IMR-90 (cell line): Measurements from ENCODE around the gene CPSF2. TPM values are rescaled to one million over a fixed set of nuclear protein-coding genes. Genes with fewer than 3 reads are reported as not detected.

Experiments used
- ATAC-seq: fragments of 200-7000 bp; cut with Tn5 transposase; 2 replicates; pipeline ENCODE4 v1.9.1; 2020; ENCODE audit warnings: low read depth, mild to moderate bottlenecking, moderate library complexity
- BruUV-seq: library from RNA; stranded (reverse); fragments of 400-500 nt; replicated peaks from 2 replicates; lab custom pipeline; 2021; lab: Mats Ljungman, UMichigan
- CTCF ChIA-PET: fragments of 300-600 bp; formaldehyde crosslinking; extraction: SDS; loops from one replicate; lab custom pipeline; 2021; ENCODE audit warnings: antibody characterized with exemption; lab: Yijun Ruan, JAX
- POLR2A ChIA-PET: fragments of 300-600 bp; sonication (Branson Sonifier 250); formaldehyde crosslinking; loops from one replicate; lab custom pipeline; 2022; ENCODE audit warnings: antibody characterized with exemption; ENCODE audit not compliant: unreplicated experiment; lab: Charles Lee
- DNase-seq: peaks from one replicate; pipeline ENCODE4 v3.0.0; 2013
- H2AFZ ChIP-seq: replicated peaks from 2 replicates; pipeline ENCODE3; 2013; ENCODE audit warnings: low read length, mild to moderate bottlenecking; ENCODE audit not compliant: poor library complexity
- H2AK5ac ChIP-seq: 2 replicates; pipeline ENCODE4 v1.6.1; 2013; ENCODE audit warnings: low read depth, low read length, inconsistent platforms
- H2AK9ac ChIP-seq: replicated peaks from 2 replicates; pipeline ENCODE3; 2013; ENCODE audit warnings: mild to moderate bottlenecking, low read depth, low read length, moderate library complexity; ENCODE audit not compliant: poor library complexity
- H2BK120ac ChIP-seq: 2 replicates; pipeline ENCODE4 v1.6.1; 2013; ENCODE audit warnings: low read depth, low read length, inconsistent platforms
- H2BK15ac ChIP-seq: 3 replicates; pipeline ENCODE4 v1.6.1; 2013; ENCODE audit warnings: low read depth, low read length, inconsistent platforms
- H2BK20ac ChIP-seq: 2 replicates; pipeline ENCODE4 v1.6.1; 2013; ENCODE audit warnings: low read depth, mild to moderate bottlenecking, inconsistent platforms, low read length, moderate library complexity
- H2BK5ac ChIP-seq: 2 replicates; pipeline ENCODE4 v1.6.1; 2013; ENCODE audit warnings: mild to moderate bottlenecking, low read depth, low read length, inconsistent platforms; ENCODE audit not compliant: poor library complexity, severe bottlenecking
- H3K14ac ChIP-seq: replicated peaks from 2 replicates; pipeline ENCODE4 v1.6.1; 2013; ENCODE audit warnings: low read depth, low read length, inconsistent platforms
- H3K18ac ChIP-seq: 2 replicates; pipeline ENCODE4 v1.6.1; 2013; ENCODE audit warnings: low read depth, low read length, control low read depth
- H3K23ac ChIP-seq: 2 replicates; pipeline ENCODE4 v1.6.1; 2013; ENCODE audit warnings: low read depth, low read length, inconsistent platforms
- H3K27ac ChIP-seq: 2 replicates; pipeline ENCODE4 v1.5.1; 2013; ENCODE audit warnings: mild to moderate bottlenecking, control low read depth, low read length; ENCODE audit not compliant: insufficient read depth
- H3K27me3 ChIP-seq: 2 replicates; pipeline ENCODE4 v1.6.1; 2013; ENCODE audit warnings: low read length; ENCODE audit not compliant: control insufficient read depth, insufficient read depth
- H3K36me3 ChIP-seq: 2 replicates; pipeline ENCODE4 v1.6.1; 2013; ENCODE audit warnings: low read length, mixed read lengths; ENCODE audit not compliant: control insufficient read depth, insufficient read depth
- H3K4ac ChIP-seq: 2 replicates; pipeline ENCODE4 v1.6.1; 2013; ENCODE audit warnings: low read depth, low read length, inconsistent platforms
- H3K4me1 ChIP-seq: 2 replicates; pipeline ENCODE4 v1.6.1; 2013; ENCODE audit warnings: low read length, mixed read lengths; ENCODE audit not compliant: control insufficient read depth, insufficient read depth
- H3K4me2 ChIP-seq: 2 replicates; pipeline ENCODE4 v1.6.1; 2013; ENCODE audit warnings: low read depth, mild to moderate bottlenecking, control low read depth, low read length, moderate library complexity
- H3K4me3 ChIP-seq: 2 replicates; pipeline ENCODE4 v1.5.1; 2013; ENCODE audit warnings: low read depth, mild to moderate bottlenecking, control low read depth, low read length, moderate library complexity; ENCODE audit not compliant: insufficient read depth
- H3K56ac ChIP-seq: 2 replicates; pipeline ENCODE4 v1.6.1; 2013; ENCODE audit warnings: low read length, inconsistent platforms; ENCODE audit not compliant: insufficient read depth; ENCODE audit errors: extremely low read depth
- H3K79me1 ChIP-seq, 2 experiments: 2 replicates each; pipeline ENCODE4 v1.6.1; 2013; ENCODE audit warnings: low read length in 2 of 2, inconsistent platforms in 1 of 2, low read depth in 1 of 2
- H3K9ac ChIP-seq: 2 replicates; pipeline ENCODE4 v1.6.1; 2013; ENCODE audit warnings: low read depth, low read length, control low read depth
- H3K9me1 ChIP-seq: 2 replicates; pipeline ENCODE4 v1.6.1; 2013; ENCODE audit warnings: low read length, inconsistent platforms; ENCODE audit not compliant: insufficient read depth
- H3K9me3 ChIP-seq: 2 replicates; pipeline ENCODE4 v1.6.1; 2013; ENCODE audit warnings: low read length; ENCODE audit not compliant: control insufficient read depth, insufficient read depth
- H4K20me1 ChIP-seq: 2 replicates; pipeline ENCODE4 v1.6.1; 2013; ENCODE audit warnings: low read length, inconsistent platforms; ENCODE audit not compliant: insufficient read depth
- H4K5ac ChIP-seq: 2 replicates; pipeline ENCODE4 v1.6.1; 2013; ENCODE audit warnings: mild to moderate bottlenecking, low read depth, low read length, control low read depth
- H4K8ac ChIP-seq, 2 experiments: 2 replicates each; pipeline ENCODE4 v1.6.1; 2013; ENCODE audit warnings: low read depth in 2 of 2, low read length in 2 of 2, control low read depth in 1 of 2, inconsistent platforms in 1 of 2
- H4K91ac ChIP-seq: 2 replicates; pipeline ENCODE4 v1.6.1; 2013; ENCODE audit warnings: low read depth, low read length, inconsistent platforms; ENCODE audit not compliant: insufficient read depth
- BHLHE40 ChIP-seq: fragments of 150-350 bp; IDR thresholded peaks from 2 replicates; pipeline ENCODE4 v1.6.1; 2016; ENCODE audit warnings: mild to moderate bottlenecking, low read depth, low read length
- CHD1 ChIP-seq: IDR thresholded peaks from 2 replicates; pipeline ENCODE4 v1.6.1; 2012; ENCODE audit warnings: low read depth, low read length, improper control_type of control experiment
- FOS ChIP-seq: fragments of 150-350 bp; IDR thresholded peaks from 2 replicates; pipeline ENCODE4 v1.6.1; 2016; ENCODE audit warnings: low read depth, low read length
- MAZ ChIP-seq: IDR thresholded peaks from 2 replicates; pipeline ENCODE4 v1.6.1; 2012; ENCODE audit warnings: low read depth, mild to moderate bottlenecking, low read length, improper control_type of control experiment, moderate library complexity, borderline replicate concordance
- MXI1 ChIP-seq: IDR thresholded peaks from 2 replicates; pipeline ENCODE4 v1.6.1; 2012; ENCODE audit warnings: low read depth, mild to moderate bottlenecking, low read length, moderate library complexity, borderline replicate concordance
- RAD21 ChIP-seq: IDR thresholded peaks from 2 replicates; pipeline ENCODE4 v1.6.1; 2012; ENCODE audit warnings: low read length, improper control_type of control experiment
- RFX5 ChIP-seq: IDR thresholded peaks from 2 replicates; pipeline ENCODE4 v1.8.0; 2012; ENCODE audit warnings: low read depth, mild to moderate bottlenecking, low read length, moderate library complexity
- SMC3 ChIP-seq: fragments of 150-350 bp; IDR thresholded peaks from 2 replicates; pipeline ENCODE4 v1.6.1; 2016; ENCODE audit warnings: low read depth, mild to moderate bottlenecking, antibody characterized with exemption, low read length, moderate library complexity
- dilution Hi-C: fragments of 300-500 bp; cut with HindIII; formaldehyde crosslinking; loops from one replicate; pipeline ENCODE4 v1.14.3; 2018; ENCODE audit warnings: low sequenced_read_pairs; ENCODE audit not compliant: unreplicated experiment
- in situ Hi-C: fragments of 300-500 bp; cut with MboI; formaldehyde crosslinking; loops from 3 replicates; pipeline ENCODE4 v1.14.3; 2019; ENCODE audit warnings: low sequenced_read_pairs, inconsistent platforms, mixed read lengths
- intact Hi-C: fragments of 100-400 bp; cut with micrococcal nuclease; formaldehyde crosslinking; loops from 2 replicates; pipeline ENCODE4 v1.10.0; 2022
- polyA plus RNA-seq, 3 experiments: library from polyadenylated mRNA; depleted of rRNA; stranded (reverse); fragments of >200 nt; gene quantifications; 2 replicates each; pipeline ENCODE4 v1.2.3, GENCODE V29; 2012; ENCODE audit warnings: low replicate concordance in 1 of 3
- total RNA-seq: library from RNA; depleted of rRNA; stranded (reverse); fragments of >200 nt; gene quantifications from 2 replicates; pipeline ENCODE4 v1.2.3, GENCODE V29; 2012
- TF ChIP-seq, protein P1 (sequence below): fragments of 150-350 bp; IDR thresholded peaks from 2 replicates; pipeline ENCODE4 v1.6.1; 2017; ENCODE audit warnings: mild to moderate bottlenecking, antibody characterized with exemption, low read length, low read depth
- TF ChIP-seq, protein P2 (sequence below): conservative IDR thresholded peaks from 2 replicates; pipeline ENCODE4 v1.5.1; 2012; ENCODE audit warnings: mild to moderate bottlenecking, low read depth, low read length, improper control_type of control experiment

The CPSF2 gene
- total and polyA plus RNA-seq, 2 of the 4 experiments (the other 2 are of a cell fraction) = 18.5 to 30.6 TPM

DNA sequence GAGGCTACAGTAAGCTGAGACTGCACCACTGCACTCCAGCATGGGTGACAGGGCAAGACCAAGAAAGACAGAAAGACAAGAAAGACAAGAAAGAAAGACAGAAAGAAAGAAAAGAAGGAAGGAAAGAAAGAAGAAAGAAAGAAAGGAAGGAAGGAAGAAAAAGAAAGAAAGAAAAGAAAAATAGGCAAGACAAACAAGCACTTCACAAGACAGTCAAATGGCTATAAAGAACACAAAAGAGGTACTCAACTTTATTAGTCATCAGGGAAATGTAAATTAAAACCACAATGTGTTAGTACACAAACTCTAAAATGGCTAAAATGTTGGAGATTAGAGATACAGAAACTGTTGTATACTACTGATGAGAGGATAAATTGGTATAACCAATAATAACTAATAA is 22.0 kb upstream of the CPSF2 start:
- in situ Hi-C loops = no loop called here
- DNase-seq = peak; percentile 17

More for the DNA sequence above, 22.0 kb upstream of the CPSF2 start:
- no peak overlapping the region for H3K18ac ChIP-seq
- H2BK5ac ChIP-seq = no peak overlapping the region
- H3K9me3 ChIP-seq = no peaks in the 10 kb centered on the region
- peak overlapping the region; percentile 51; the same call in 1 of the 2 replicates for H3K23ac ChIP-seq
- H3K27ac ChIP-seq = no peak overlapping the region
- peak; percentile 51; the same call in 1 of the 2 replicates for ATAC-seq
- peaks cover 24 to 55% of the 10 kb centered on the region in 2 experiments for H3K79me1 ChIP-seq
- H2AFZ ChIP-seq = no peak overlapping the region
- BruUV-seq = no TSS peak
- no peak overlapping the region for H2BK20ac ChIP-seq
- 0 out of 4 replicates have a peak overlapping the region, but pooled peaks of 1 of the 2 experiments have one; percentile 17 for H4K8ac ChIP-seq
- H2AK5ac ChIP-seq = no peak overlapping the region; the same call in 1 of the 2 replicates
- dilution Hi-C loops = no loop called here
- H3K4me3 ChIP-seq = no peak overlapping the region
- no peaks in the 10 kb centered on the region for H3K36me3 ChIP-seq
- H3K14ac ChIP-seq = no peak overlapping the region; the same call in 1 of the 2 replicates
- peaks cover 13% of the 10 kb centered on the region for H3K9me1 ChIP-seq
- no peak overlapping the region for H3K4me2 ChIP-seq
- no peak overlapping the region for H3K4ac ChIP-seq
- H4K20me1 ChIP-seq = no peaks in the 10 kb centered on the region; the same call in 1 of the 2 replicates
- peaks cover 4% of the 10 kb centered on the region; the same call in 1 of the 2 replicates for H3K4me1 ChIP-seq
- H3K9ac ChIP-seq = no peak overlapping the region
- H2BK15ac ChIP-seq = no peak overlapping the region
- H4K91ac ChIP-seq = peak overlapping the region; percentile 47; the same call in 1 of the 2 replicates
- H2BK120ac ChIP-seq = no peak overlapping the region
- no peak overlapping the region for H4K5ac ChIP-seq
- ChIA-PET CTCF (no interaction called here), POLR2A (no interaction called here)
- H2AK9ac ChIP-seq = no peak overlapping the region
- no peaks in the 10 kb centered on the region for H3K27me3 ChIP-seq
- intact Hi-C loops = loop anchor here (10.0 kb wide), 1 partner anchor 155 kb away; the partner anchor contains the start of gene FBLN5
- H3K56ac ChIP-seq = no peak overlapping the region
- TF ChIP-seq MAZ (no peak), SMC3 (no peak), MXI1 (no peak), RAD21 (no peak), RFX5 (no peak), CHD1 (no peak), FOS (no peak), BHLHE40 (no peak)
- TF ChIP-seq, protein P1, sequence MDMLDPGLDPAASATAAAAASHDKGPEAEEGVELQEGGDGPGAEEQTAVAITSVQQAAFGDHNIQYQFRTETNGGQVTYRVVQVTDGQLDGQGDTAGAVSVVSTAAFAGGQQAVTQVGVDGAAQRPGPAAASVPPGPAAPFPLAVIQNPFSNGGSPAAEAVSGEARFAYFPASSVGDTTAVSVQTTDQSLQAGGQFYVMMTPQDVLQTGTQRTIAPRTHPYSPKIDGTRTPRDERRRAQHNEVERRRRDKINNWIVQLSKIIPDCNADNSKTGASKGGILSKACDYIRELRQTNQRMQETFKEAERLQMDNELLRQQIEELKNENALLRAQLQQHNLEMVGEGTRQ = no peak
- TF ChIP-seq, protein P2, sequence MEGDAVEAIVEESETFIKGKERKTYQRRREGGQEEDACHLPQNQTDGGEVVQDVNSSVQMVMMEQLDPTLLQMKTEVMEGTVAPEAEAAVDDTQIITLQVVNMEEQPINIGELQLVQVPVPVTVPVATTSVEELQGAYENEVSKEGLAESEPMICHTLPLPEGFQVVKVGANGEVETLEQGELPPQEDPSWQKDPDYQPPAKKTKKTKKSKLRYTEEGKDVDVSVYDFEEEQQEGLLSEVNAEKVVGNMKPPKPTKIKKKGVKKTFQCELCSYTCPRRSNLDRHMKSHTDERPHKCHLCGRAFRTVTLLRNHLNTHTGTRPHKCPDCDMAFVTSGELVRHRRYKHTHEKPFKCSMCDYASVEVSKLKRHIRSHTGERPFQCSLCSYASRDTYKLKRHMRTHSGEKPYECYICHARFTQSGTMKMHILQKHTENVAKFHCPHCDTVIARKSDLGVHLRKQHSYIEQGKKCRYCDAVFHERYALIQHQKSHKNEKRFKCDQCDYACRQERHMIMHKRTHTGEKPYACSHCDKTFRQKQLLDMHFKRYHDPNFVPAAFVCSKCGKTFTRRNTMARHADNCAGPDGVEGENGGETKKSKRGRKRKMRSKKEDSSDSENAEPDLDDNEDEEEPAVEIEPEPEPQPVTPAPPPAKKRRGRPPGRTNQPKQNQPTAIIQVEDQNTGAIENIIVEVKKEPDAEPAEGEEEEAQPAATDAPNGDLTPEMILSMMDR = no peak
